Keratinocyte (primary cell): Measurements from ENCODE around the gene IFTAP.

Experiments used
- CTCF ChIP-seq, 3 experiments: IDR thresholded peaks in 1 of 3; conservative IDR thresholded peaks in 1 of 3; optimal IDR thresholded peaks in 1 of 3; 2 replicates in 2 of 3; 3 replicates in 1 of 3; pipeline versions ENCODE3 to v1.5.1; 2011; ENCODE audit warnings: low read length in 3 of 3, mild to moderate bottlenecking in 3 of 3, moderate library complexity in 2 of 3, control low read depth in 1 of 3, inconsistent platforms in 1 of 3; ENCODE audit not compliant: insufficient read depth in 2 of 3; ENCODE audit errors: extremely low read depth in 1 of 3
- EZH2 ChIP-seq: IDR thresholded peaks from one replicate; pipeline ENCODE4 v1.6.1; 2012; ENCODE audit warnings: inconsistent platforms, mild to moderate bottlenecking, low read length, moderate library complexity

DNA sequence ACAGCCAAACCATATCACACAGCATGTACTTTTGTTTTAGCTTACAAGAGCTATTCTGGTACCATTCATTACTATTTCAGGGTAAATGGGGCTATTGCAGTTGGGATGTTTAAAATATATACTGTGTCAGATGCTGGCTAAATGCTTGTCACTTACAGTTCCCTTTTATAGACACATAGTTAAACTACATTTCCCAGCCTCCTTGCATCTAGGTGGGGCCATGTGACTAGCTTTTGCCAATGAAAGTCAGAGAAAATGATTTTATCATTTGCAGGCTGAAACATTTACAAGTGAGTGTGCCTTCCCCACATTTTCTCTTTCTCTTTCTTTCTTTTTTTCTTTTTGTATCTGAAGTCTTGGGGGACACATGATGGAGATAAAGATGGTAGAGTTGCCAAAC, 7.8 kb upstream of the IFTAP start:
- no peak for TF ChIP-seq CTCF (optimal IDR thresholded peaks at IDR 0.05 in 1 of 3, IDR thresholded peaks at IDR 0.05 in 1 of 3, conservative IDR thresholded peaks at IDR 0.05 in 1 of 3; ENCODE audit: extremely low read depth in 1 of 3, insufficient read depth in 2 of 3, low read length in 3 of 3)
- TF ChIP-seq EZH2: no peak
